GM18505 (cell line): ENCODE measurements around the gene M1AP.
"Not testable (repeated sequence)": the region's sequence is repeated elsewhere in the genome, so short reads cannot be mapped to it uniquely, and the experiment has no call there.

ENCODE experiments used
- ATAC-seq: cut with Tn5 transposase; IDR thresholded peaks from one replicate; pipeline ENCODE4 v1.9.1; 2021; ENCODE audit not compliant: unreplicated experiment
- POLR2A ChIP-seq: IDR thresholded peaks from 4 replicates; pipeline ENCODE4 v1.6.1; 2011; ENCODE audit warnings: borderline replicate concordance; ENCODE audit not compliant: insufficient read depth, insufficient read length; ENCODE audit errors: extremely low read depth

Gene M1AP

GRCh38 chr2:74562126-74562775 lies 85.9 kb downstream of the M1AP start:
- TF ChIP-seq POLR2A = no peak
- no peak for ATAC-seq

GRCh38 chr2:74561022-74561421 lies 87.1 kb downstream of the M1AP start:
- not testable (repeated sequence) for ATAC-seq

GRCh38 chr2:74560591-74560990 lies 87.5 kb downstream of the M1AP start:
- no peak for ATAC-seq
- no peak for TF ChIP-seq POLR2A

GRCh38 chr2:74559912-74560311 lies 88.2 kb downstream of the M1AP start:
- TF ChIP-seq POLR2A = no peak
- ATAC-seq = no peak

GRCh38 chr2:74558284-74559230 lies 89.6 kb downstream of the M1AP start:
- ATAC-seq = no peak
- peak; percentile 45 for TF ChIP-seq POLR2A

GRCh38 chr2:74556831-74557370 lies 91.2 kb downstream of the M1AP start:
- no peak for TF ChIP-seq POLR2A
- ATAC-seq = no peak

GRCh38 chr2:74556159-74556558 lies 92.0 kb downstream of the M1AP start:
- TF ChIP-seq POLR2A = no peak
- no peak for ATAC-seq

GRCh38 chr2:74555610-74556103 lies 92.5 kb downstream of the M1AP start:
- no peak for ATAC-seq
- no peak for TF ChIP-seq POLR2A

- no peak for ATAC-seq
- TF ChIP-seq POLR2A = peak; percentile 37
Measured at GRCh38 chr2:74554820-74555531, 93.2 kb downstream of the M1AP start.

- TF ChIP-seq POLR2A = no peak
- peak; percentile 48 for ATAC-seq
Measured at GRCh38 chr2:74553892-74554819, 94.0 kb downstream of the M1AP start, which contains the start of the genes DOK1 and LOXL3. DOK1 (plus strand) TSS chr2:74554720; CDS start chr2:74554755, 35 bp downstream. LOXL3 (minus strand) TSS chr2:74553942; CDS start chr2:74552634, 1,308 bp downstream.

GRCh38 chr2:74552914-74553811 lies 95.0 kb downstream of the M1AP start:
- ATAC-seq = no peak
- no peak for TF ChIP-seq POLR2A
